Heart left ventricle (tissue), 16 donors: ENCODE measurements around the gene TERT. TPM values are rescaled to one million over a fixed set of nuclear protein-coding genes. Genes with fewer than 3 reads are reported as not detected.

Experiments
- ATAC-seq, 4 donors: fragments of 200-7000 bp; cut with Tn5 transposase; one replicate each; pipeline ENCODE4 v1.9.1; 2020 to 2022; ENCODE audit warnings: moderate library complexity in 4 of 4, mild to moderate bottlenecking in 3 of 4, moderate number of reproducible peaks in 1 of 4
- DNase-seq, 5 donors: peaks; one replicate each; pipeline ENCODE4 v3.0.0-alpha.2; 2020
- H3K27ac ChIP-seq, 12 donors: fragments of 200-600 bp; sonication (generic) in 4 of 12; one replicate each; pipeline versions ENCODE4 v1.5.0 to v1.8.0; 2016 to 2022; ENCODE audit warnings: mild to moderate bottlenecking in 2 of 12
- H3K27me3 ChIP-seq, 9 donors: fragments of 200-600 bp; sonication (generic) in 2 of 9; one replicate each; pipeline versions ENCODE4 v1.5.1 to v1.8.0; 2016 to 2022; ENCODE audit warnings: mild to moderate bottlenecking in 3 of 9
- H3K36me3 ChIP-seq, 9 donors: fragments of 200-600 bp; sonication (generic) in 2 of 9; one replicate each; pipeline versions ENCODE4 v1.5.0 to v1.8.0; 2018 to 2022; ENCODE audit warnings: mild to moderate bottlenecking in 2 of 9
- H3K4me1 ChIP-seq, 12 donors: fragments of 200-600 bp; sonication (generic) in 4 of 12; one replicate each; pipeline versions ENCODE4 v1.5.0 to v1.8.0; 2016 to 2022; ENCODE audit warnings: mild to moderate bottlenecking in 3 of 12
- H3K4me3 ChIP-seq, 12 donors: fragments of 200-600 bp; sonication (generic) in 4 of 12; one replicate each; pipeline versions ENCODE4 v1.5.0 to v1.8.0; 2017 to 2022; ENCODE audit warnings: mild to moderate bottlenecking in 9 of 12, moderate library complexity in 4 of 12
- H3K9me3 ChIP-seq, 12 donors: fragments of 200-600 bp; sonication (generic) in 4 of 12; one replicate each; pipeline versions ENCODE4 v1.5.0 to v1.8.0; 2016 to 2022; ENCODE audit warnings: mild to moderate bottlenecking in 1 of 12
- POLR2A ChIP-seq, 2 donors: fragments of 450-650 bp; IDR thresholded peaks; one replicate each; pipeline ENCODE4 v1.6.1; 2017; ENCODE audit warnings: antibody characterized with exemption in 2 of 2, mild to moderate bottlenecking in 2 of 2, moderate library complexity in 2 of 2
- WGBS, 4 donors: extraction: QIAGEN DNeasy Blood & Tissue Kit in 2 of 4; methylation state at CpG; one replicate each; pipeline versions ENCODE4 v1.1.5 to v1.1.7; 2013 to 2018; 5-methylcytosine and 5-hydroxymethylcytosine counted together
- intact Hi-C, 10 donors: fragments of 100-400 bp; cut with DNase I; formaldehyde crosslinking; loops; one replicate each; pipeline versions ENCODE4 v1.11.1 to v1.14.2; 2022
- polyA plus RNA-seq, 2 donors: library from polyadenylated mRNA; stranded (reverse); fragments of 200-250 nt; gene quantifications; one replicate each; pipeline ENCODE4 v1.2.3, GENCODE V29; 2013
- total RNA-seq, 9 donors: library from RNA; depleted of rRNA in 2 of 9; stranded (reverse); fragments of >200 nt in 2 of 9; fragmentation: NEBNext Ultra II Directional in 3 of 9; extraction: Animal tissue kit (Norgen Biotek cat#: 25700) in 3 of 9; gene quantifications; one replicate each; pipeline versions ENCODE4 v1.1.0 to v1.2.4, GENCODE V29; 2016 to 2023
- TF ChIP-seq, protein P1 (sequence below), 12 donors: fragments of 200-600 bp; sonication (generic) in 4 of 12; IDR thresholded peaks; one replicate each; pipeline versions ENCODE4 v1.5.0 to v1.8.0; 2018 to 2022; ENCODE audit warnings: antibody characterized with exemption in 12 of 12, mild to moderate bottlenecking in 5 of 12
- donor health status: ischemic (EF 13 %, LVEDD 7.1; RV severe dilation, severe dysfunction).
- donor health status: healthy with polysubstance abuse.
- donor health status: DM: no; HTN: yes; CAD: no.
- donor health status: DM: no; HTN: no; CAD: no.
- donor health status: ischemic (EF 25% LVEDD 6.9; RV normal size, moderate dysfunction).
- donor health status: ischemic (EF 25% LVEDD 5.7; RV mildly dilated, moderate dysfunction).
- donor health status: healthy.
- donor health status: DM: yes; HTN: yes; CAD: no.
- donor health status: ischemic (EF 35%, LVEDD 5.7; RV mildly dilated, moderate dysfunction).
- donor health status: nonischemic (EF 11% LVEDD 7.7; RV severe dilation, severe dysfunction).
- donor health status: DM: yes; HTN: yes; CAD: no.
- donor health status: PGD.
- donor health status: ischemic (EF 29% LVEDD 5.4; RV normal size, mild dysfunction).
- donor health status: nonischemic (EF 23%, LVEDD 6.1; RV moderate dilation, normal function).

TERT gene
- total and polyA plus RNA-seq, 11 donors = not detected

DNA sequence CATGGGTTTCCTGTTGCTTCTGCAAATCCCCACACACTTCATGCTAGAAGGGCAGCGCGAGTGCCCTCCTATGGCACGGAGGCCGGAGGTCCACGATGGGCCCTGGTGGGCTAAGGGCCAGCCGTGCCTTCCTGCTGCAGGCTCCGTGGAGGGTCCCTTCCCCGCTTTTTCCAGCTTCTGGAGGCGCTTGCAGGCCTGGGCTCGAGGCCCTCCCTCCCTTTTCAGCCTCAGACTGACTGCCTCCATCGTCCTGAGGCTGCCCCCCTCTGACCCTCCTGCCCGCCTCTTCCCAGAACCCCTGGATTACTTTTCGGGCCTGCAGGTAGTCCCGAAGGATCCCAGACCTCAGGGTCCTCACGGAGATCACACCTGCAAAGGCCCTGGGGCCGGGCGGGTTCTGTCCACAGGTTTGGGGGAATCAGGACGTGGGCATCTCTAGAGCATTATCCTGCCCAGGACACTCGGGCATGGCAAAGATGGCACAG lies 3.2 kb upstream of the TERT start:
- Histone ChIP-seq H3K36me3 (no peaks in the 10 kb centered on the region), H3K4me3 (no peak overlapping the region), H3K4me1 (peaks cover 0 to 14% (median 0%) of the 10 kb centered on the region in 12 donors), H3K9me3 (peaks cover 0 to 6% (median 0%) of the 10 kb centered on the region in 12 donors), H3K27me3 (peaks cover 19 to 48% (median 27%) of the 10 kb centered on the region in 9 donors), H3K27ac (no peak overlapping the region)
- 83 to 87% (median 84%) methylated on average over 17 to 19 of the region's 19 CpGs for WGBS, 4 donors
- DNase-seq = peak in 1 of 5 donors; percentile 43
- intact Hi-C loops = no loop called here
- ATAC-seq = no peak
- no peak for TF ChIP-seq POLR2A (IDR thresholded peaks at IDR 0.05)

DNA sequence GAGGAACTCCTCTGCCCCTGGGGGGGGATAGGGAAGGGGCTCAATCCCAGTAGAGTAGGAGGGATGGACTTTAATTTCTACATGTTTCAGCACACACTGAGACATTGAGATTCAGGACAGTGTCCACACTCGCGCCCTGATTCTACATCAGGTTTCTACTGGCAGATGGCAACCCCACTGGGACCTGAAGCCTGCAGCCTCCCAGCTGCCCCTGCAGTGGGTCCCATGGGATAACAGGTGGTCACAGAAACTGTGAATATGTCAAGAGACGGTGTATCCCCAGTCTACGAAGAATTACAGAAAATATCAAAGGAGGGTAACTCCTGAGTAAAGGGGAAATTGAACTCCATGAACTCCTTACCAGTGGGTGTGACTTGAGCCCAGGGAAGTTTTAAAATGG lies 2.4 kb upstream of the TERT start:
- ATAC-seq (no peak), DNase-seq (peak in 1 of 5 donors; percentile 4)
- intact Hi-C loops = no loop called here
- H3K4me1 ChIP-seq = peaks cover 0 to 14% (median 0%) of the 10 kb centered on the region in 12 donors
- no peaks in the 10 kb centered on the region for H3K36me3 ChIP-seq
- WGBS, 4 donors = 88 to 93% (median 92%) methylated on average over 4 of the region's 4 CpGs
- H3K4me3 ChIP-seq = no peak overlapping the region
- no peak for TF ChIP-seq POLR2A (IDR thresholded peaks at IDR 0.05)
- TF ChIP-seq, protein P1, sequence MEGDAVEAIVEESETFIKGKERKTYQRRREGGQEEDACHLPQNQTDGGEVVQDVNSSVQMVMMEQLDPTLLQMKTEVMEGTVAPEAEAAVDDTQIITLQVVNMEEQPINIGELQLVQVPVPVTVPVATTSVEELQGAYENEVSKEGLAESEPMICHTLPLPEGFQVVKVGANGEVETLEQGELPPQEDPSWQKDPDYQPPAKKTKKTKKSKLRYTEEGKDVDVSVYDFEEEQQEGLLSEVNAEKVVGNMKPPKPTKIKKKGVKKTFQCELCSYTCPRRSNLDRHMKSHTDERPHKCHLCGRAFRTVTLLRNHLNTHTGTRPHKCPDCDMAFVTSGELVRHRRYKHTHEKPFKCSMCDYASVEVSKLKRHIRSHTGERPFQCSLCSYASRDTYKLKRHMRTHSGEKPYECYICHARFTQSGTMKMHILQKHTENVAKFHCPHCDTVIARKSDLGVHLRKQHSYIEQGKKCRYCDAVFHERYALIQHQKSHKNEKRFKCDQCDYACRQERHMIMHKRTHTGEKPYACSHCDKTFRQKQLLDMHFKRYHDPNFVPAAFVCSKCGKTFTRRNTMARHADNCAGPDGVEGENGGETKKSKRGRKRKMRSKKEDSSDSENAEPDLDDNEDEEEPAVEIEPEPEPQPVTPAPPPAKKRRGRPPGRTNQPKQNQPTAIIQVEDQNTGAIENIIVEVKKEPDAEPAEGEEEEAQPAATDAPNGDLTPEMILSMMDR (IDR thresholded peaks at IDR 0.05) = no peak
- H3K27ac ChIP-seq = no peak overlapping the region
- H3K27me3 ChIP-seq = peaks cover 21 to 57% (median 31%) of the 10 kb centered on the region in 9 donors
- peaks cover 0 to 3% (median 0%) of the 10 kb centered on the region in 12 donors for H3K9me3 ChIP-seq

DNA sequence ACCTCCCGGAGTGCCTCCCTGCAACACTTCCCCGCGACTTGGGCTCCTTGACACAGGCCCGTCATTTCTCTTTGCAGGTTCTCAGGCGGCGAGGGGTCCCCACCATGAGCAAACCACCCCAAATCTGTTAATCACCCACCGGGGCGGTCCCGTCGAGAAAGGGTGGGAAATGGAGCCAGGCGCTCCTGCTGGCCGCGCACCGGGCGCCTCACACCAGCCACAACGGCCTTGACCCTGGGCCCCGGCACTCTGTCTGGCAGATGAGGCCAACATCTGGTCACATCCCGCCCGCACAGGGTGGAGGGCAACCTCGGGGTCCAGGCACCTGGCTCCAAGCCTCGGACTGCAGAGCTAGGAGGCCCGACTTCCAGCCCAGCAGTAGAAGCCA lies 776 bp upstream of the TERT start:
- Histone ChIP-seq H3K27ac (no peak overlapping the region), H3K27me3 (peaks cover 21 to 64% (median 33%) of the 10 kb centered on the region in 9 donors), H3K9me3 (no peaks in the 10 kb centered on the region), H3K36me3 (no peaks in the 10 kb centered on the region), H3K4me1 (peaks cover 0 to 14% (median 0%) of the 10 kb centered on the region in 12 donors), H3K4me3 (no peak overlapping the region)
- WGBS, 4 donors = 40 to 68% (median 48%) methylated on average over 7 to 22 of the region's 22 CpGs
- intact Hi-C loops = no loop called here
- DNase-seq (peak in 1 of 5 donors; percentile 61), ATAC-seq (no peak)
- TF ChIP-seq POLR2A (IDR thresholded peaks at IDR 0.05) = no peak

DNA sequence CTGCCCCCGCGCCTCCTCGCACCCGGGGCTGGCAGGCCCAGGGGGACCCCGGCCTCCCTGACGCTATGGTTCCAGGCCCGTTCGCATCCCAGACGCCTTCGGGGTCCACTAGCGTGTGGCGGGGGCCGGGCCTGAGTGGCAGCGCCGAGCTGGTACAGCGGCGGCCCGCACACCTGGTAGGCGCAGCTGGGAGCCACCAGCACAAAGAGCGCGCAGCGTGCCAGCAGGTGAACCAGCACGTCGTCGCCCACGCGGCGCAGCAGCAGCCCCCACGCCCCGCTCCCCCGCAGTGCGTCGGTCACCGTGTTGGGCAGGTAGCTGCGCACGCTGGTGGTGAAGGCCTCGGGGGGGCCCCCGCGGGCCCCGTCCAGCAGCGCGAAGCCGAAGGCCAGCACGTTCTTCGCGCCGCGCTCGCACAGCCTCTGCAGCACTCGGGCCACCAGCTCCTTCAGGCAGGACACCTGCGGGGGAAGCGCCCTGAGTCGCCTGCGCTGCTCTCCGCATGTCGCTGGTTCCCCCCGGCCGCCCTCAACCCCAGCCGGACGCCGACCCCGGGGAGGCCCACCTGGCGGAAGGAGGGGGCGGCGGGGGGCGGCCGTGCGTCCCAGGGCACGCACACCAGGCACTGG lies 548 bp downstream of the TERT start:
- intact Hi-C loops = no loop called here
- TF ChIP-seq, protein P1 (IDR thresholded peaks at IDR 0.05) = no peak
- TF ChIP-seq POLR2A (IDR thresholded peaks at IDR 0.05) = no peak
- DNase-seq (peak in 1 of 5 donors; percentile 57), ATAC-seq (no peak)
- Histone ChIP-seq H3K27me3 (peaks cover 21 to 64% (median 33%) of the 10 kb centered on the region in 9 donors), H3K4me3 (peak overlapping the region in 1 of 12 donors; percentile 10), H3K9me3 (no peaks in the 10 kb centered on the region), H3K4me1 (peaks cover 0 to 14% (median 0%) of the 10 kb centered on the region in 12 donors), H3K36me3 (no peaks in the 10 kb centered on the region), H3K27ac (no peak overlapping the region)
- 28 to 74% (median 39%) methylated on average over 21 to 69 of the region's 69 CpGs for WGBS, 4 donors

DNA sequence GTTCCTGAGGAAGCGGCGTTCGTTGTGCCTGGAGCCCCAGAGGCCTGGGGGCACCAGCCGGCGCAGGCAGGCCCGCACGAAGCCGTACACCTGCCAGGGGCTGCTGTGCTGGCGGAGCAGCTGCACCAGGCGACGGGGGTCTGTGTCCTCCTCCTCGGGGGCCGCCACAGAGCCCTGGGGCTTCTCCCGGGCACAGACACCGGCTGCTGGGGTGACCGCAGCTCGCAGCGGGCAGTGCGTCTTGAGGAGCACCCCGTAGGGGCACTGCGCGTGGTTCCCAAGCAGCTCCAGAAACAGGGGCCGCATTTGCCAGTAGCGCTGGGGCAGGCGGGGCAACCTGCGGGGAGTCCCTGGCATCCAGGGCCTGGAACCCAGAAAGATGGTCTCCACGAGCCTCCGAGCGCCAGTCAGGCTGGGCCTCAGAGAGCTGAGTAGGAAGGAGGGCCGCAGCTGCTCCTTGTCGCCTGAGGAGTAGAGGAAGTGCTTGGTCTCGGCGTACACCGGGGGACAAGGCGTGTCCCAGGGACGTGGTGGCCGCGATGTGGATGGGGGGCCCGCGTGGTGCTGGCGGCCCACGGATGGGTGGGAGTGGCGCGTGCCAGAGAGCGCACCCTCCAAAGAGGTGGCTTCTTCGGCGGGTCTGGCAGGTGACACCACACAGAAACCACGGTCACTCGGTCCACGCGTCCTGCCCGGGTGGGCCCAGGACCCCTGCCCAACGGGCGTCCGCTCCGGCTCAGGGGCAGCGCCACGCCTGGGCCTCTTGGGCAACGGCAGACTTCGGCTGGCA lies 1.3 kb downstream of the TERT start:
- no peak overlapping the region for H3K4me3 ChIP-seq
- WGBS, 4 donors = 90 to 94% (median 92%) methylated on average over 40 to 60 of the region's 60 CpGs
- DNase-seq = peak in 1 of 5 donors; percentile 58
- no peak for ATAC-seq
- no peaks in the 10 kb centered on the region for H3K9me3 ChIP-seq
- intact Hi-C loops = no loop called here
- H3K27ac ChIP-seq = no peak overlapping the region
- TF ChIP-seq POLR2A (IDR thresholded peaks at IDR 0.05) = no peak
- TF ChIP-seq, protein P1 (IDR thresholded peaks at IDR 0.05) = no peak
- H3K36me3 ChIP-seq = no peaks in the 10 kb centered on the region
- H3K4me1 ChIP-seq = peaks cover 0 to 14% (median 0%) of the 10 kb centered on the region in 12 donors
- H3K27me3 ChIP-seq = peaks cover 21 to 64% (median 33%) of the 10 kb centered on the region in 9 donors
